K562 (cell line): ENCODE measurements around the gene PLXNB3. TPM values are rescaled to one million over a fixed set of nuclear protein-coding genes. Genes with fewer than 3 reads are reported as not detected.

Experiments
- ATAC-seq: fragments of 200-7000 bp; cut with Tn5 transposase; 3 replicates; pipeline ENCODE4 v1.9.1; 2020; ENCODE audit warnings: moderate library complexity
- BruUV-seq: library from RNA; stranded (reverse); fragments of 400-500 nt; replicated peaks from 2 replicates; lab custom pipeline; 2021; lab: Mats Ljungman, UMichigan
- CTCF ChIA-PET: fragments of 300-600 bp; formaldehyde crosslinking; extraction: SDS; loops from one replicate; lab custom pipeline; 2021; ENCODE audit warnings: low intra/inter-chr PET ratio; lab: Yijun Ruan, JAX
- POLR2A ChIA-PET: fragments of 300-600, 350-650 bp; sonication (Branson Sonifier 250); formaldehyde crosslinking; extraction: SDS; loops from one replicate; lab custom pipeline; 2021; ENCODE audit warnings: antibody characterized with exemption, inconsistent platforms; lab: Yijun Ruan, JAX
- DNase-seq, 4 experiments: peaks; one replicate each; pipeline versions ENCODE4 v3.0.0 to v3.0.0-alpha.2; 2011 to 2018; ENCODE audit warnings: low spot score in 3 of 4, mixed read lengths in 3 of 4; ENCODE audit errors: extremely low read depth in 1 of 4
- FAIRE-seq: peaks from 2 replicates; lab custom pipeline; 2011; peaks lifted over from hg19 to GRCh38; lab: Jason Lieb, UNC
- H2AFZ ChIP-seq: 2 replicates; pipeline ENCODE4 v1.6.0; 2011; ENCODE audit warnings: low read depth, low read length, control low read depth, inconsistent platforms
- H3K27ac ChIP-seq: fragments of 200-600 bp; 3 replicates; pipeline ENCODE4 v1.8.0; 2011; ENCODE audit warnings: low read depth, mild to moderate bottlenecking, control low read depth, inconsistent platforms, low read length, moderate library complexity, mixed read lengths; ENCODE audit errors: extremely low read depth
- H3K27me3 ChIP-seq, 2 experiments: fragments of 300-600 bp in 1 of 2; 2 replicates in 1 of 2; 3 replicates in 1 of 2; pipeline versions ENCODE4 v1.6.0 to v1.8.0; 2011; ENCODE audit warnings: inconsistent platforms in 2 of 2, low read length in 2 of 2, mild to moderate bottlenecking in 1 of 2, mixed read lengths in 1 of 2, moderate library complexity in 1 of 2; ENCODE audit not compliant: control insufficient read depth in 2 of 2, insufficient read depth in 2 of 2
- H3K36me3 ChIP-seq: fragments of 300-600 bp; 3 replicates; pipeline ENCODE4 v1.8.0; 2011; ENCODE audit warnings: mild to moderate bottlenecking, low read length, inconsistent platforms; ENCODE audit not compliant: control insufficient read depth, insufficient read depth
- H3K4me1 ChIP-seq, 2 experiments: fragments of 200-600 bp in 1 of 2; replicated peaks in 1 of 2; 2 replicates in 1 of 2; 3 replicates in 1 of 2; pipeline versions ENCODE4 v1.5.1 to v1.8.0; 2011; ENCODE audit warnings: inconsistent platforms in 2 of 2, low read length in 2 of 2, mild to moderate bottlenecking in 1 of 2, mixed read lengths in 1 of 2, moderate library complexity in 1 of 2; ENCODE audit not compliant: control insufficient read depth in 2 of 2, insufficient read depth in 2 of 2
- H3K4me2 ChIP-seq: 2 replicates; pipeline ENCODE4 v1.6.1; 2011; ENCODE audit warnings: low read length, control low read depth, inconsistent platforms, mixed read lengths; ENCODE audit not compliant: insufficient read depth
- H3K4me3 ChIP-seq: fragments of 200-600 bp; sonication (generic), shearing (Covaris generic); 2 replicates; pipeline ENCODE4 v1.5.1; 2016; ENCODE audit warnings: control low read depth, inconsistent platforms
- H3K79me2 ChIP-seq: fragments of 200-600 bp; 3 replicates; pipeline ENCODE4 v1.8.0; 2011; ENCODE audit warnings: low read length, inconsistent platforms; ENCODE audit not compliant: control insufficient read depth, insufficient read depth
- H3K9ac ChIP-seq, 2 experiments: 2 replicates each; pipeline versions ENCODE4 v1.6.0 to v1.6.1; 2011; ENCODE audit warnings: low read depth in 2 of 2, low read length in 2 of 2, control low read depth in 1 of 2, inconsistent platforms in 1 of 2, mild to moderate bottlenecking in 1 of 2, mixed read lengths in 1 of 2; ENCODE audit not compliant: insufficient read depth in 1 of 2
- H3K9me1 ChIP-seq: one replicate; pipeline ENCODE4 v1.6.0; 2011; ENCODE audit warnings: inconsistent platforms, mild to moderate bottlenecking, low read length, moderate library complexity; ENCODE audit not compliant: control insufficient read depth, insufficient read depth
- H3K9me3 ChIP-seq: replicated peaks from 2 replicates; pipeline ENCODE4 v1.5.1; 2011; ENCODE audit warnings: low read depth, low read length, inconsistent platforms; ENCODE audit not compliant: control insufficient read depth, insufficient read depth
- H4K20me1 ChIP-seq: replicated peaks from 2 replicates; pipeline ENCODE4 v1.6.1; 2011; ENCODE audit warnings: low read length, inconsistent platforms, mixed read lengths; ENCODE audit not compliant: control insufficient read depth, insufficient read depth
- AFF4 ChIP-seq: sonication (generic); formaldehyde crosslinking; IDR thresholded peaks from 2 replicates; pipeline ENCODE4 v1.8.0; 2023; ENCODE audit warnings: mild to moderate bottlenecking, missing genetic modification reagents
- HMBOX1 ChIP-seq: sonication (generic); IDR thresholded peaks from 2 replicates; pipeline ENCODE4 v1.6.1; 2016
- HNRNPLL ChIP-seq: fragments of 200-400 bp; formaldehyde crosslinking; IDR thresholded peaks from 2 replicates; pipeline ENCODE4 v1.6.1; 2017; ENCODE audit warnings: low read length, low read depth, mild to moderate bottlenecking; ENCODE audit not compliant: poor library complexity, severe bottlenecking
- MCM5 ChIP-seq: fragments of 450-650 bp; IDR thresholded peaks from 2 replicates; pipeline ENCODE4 v1.6.1; 2016; ENCODE audit warnings: low read depth
- MCM7 ChIP-seq, 2 experiments: fragments of 450-650 bp; IDR thresholded peaks; 2 replicates each; pipeline ENCODE4 v1.6.1; 2016 to 2018
- NR1H2 ChIP-seq: sonication (generic); formaldehyde crosslinking; IDR thresholded peaks from 2 replicates; pipeline ENCODE4 v1.4.0; 2020; ENCODE audit warnings: mild to moderate bottlenecking, missing genetic modification reagents
- SIRT6 ChIP-seq: IDR thresholded peaks from one replicate; pipeline ENCODE4 v1.6.1; 2012; ENCODE audit warnings: low read depth, mild to moderate bottlenecking, control low read depth, inconsistent platforms, low read length, moderate library complexity
- WGBS: fragments of 100-300 bp; shearing (Covaris generic); methylation state at CpG from one replicate; pipeline ENCODE4 v1.1.6; 2016; ENCODE audit warnings: low coverage, mixed read lengths; ENCODE audit not compliant: insufficient coverage; ENCODE audit errors: missing lambda C conversion rate; 5-methylcytosine and 5-hydroxymethylcytosine counted together
- in situ Hi-C: fragments of 300-500 bp; cut with MboI; formaldehyde crosslinking; loops from 4 replicates; pipeline ENCODE4 v1.15.0; 2018; ENCODE audit warnings: inconsistent platforms, mixed read lengths
- intact Hi-C: fragments of 100-400 bp; cut with micrococcal nuclease; formaldehyde crosslinking; loops from 2 replicates; pipeline ENCODE4 v1.14.2; 2022
- polyA plus RNA-seq, 8 experiments: library from polyadenylated mRNA; depleted of rRNA in 4 of 8; stranded (reverse) in 5 of 8; unstranded in 3 of 8; fragments of >200 nt; fragmentation: Nextera tagmentation in 2 of 8; fragmentation: Illumina TruSeq in 1 of 8; extraction: Ambion mirVana in 2 of 8; extraction: Trizol in 1 of 8; gene quantifications; 2 replicates each; pipeline versions ENCODE4 v1.2.1 to v1.2.3, GENCODE V29; 2011 to 2014; ENCODE audit warnings: inconsistent platforms in 1 of 8, missing spikeins in 1 of 8
- total RNA-seq, 7 experiments: library from RNA; depleted of rRNA in 6 of 7; stranded (reverse); fragments of >200 nt in 6 of 7; fragmentation: Illumina TruSeq in 2 of 7; extraction: Trizol in 2 of 7; gene quantifications; 2 replicates each; pipeline versions ENCODE4 v1.2.1 to v1.2.3, GENCODE V29; 2011 to 2021; ENCODE audit warnings: low replicate concordance in 1 of 7

The PLXNB3 gene
- total and polyA plus RNA-seq, 9 of the 15 experiments (the other 6 are each of a cell fraction or from before 2014, with no cell fraction given) = 0.22 to 2.0 (median 1.4) TPM; not detected in 2

GRCh38 chrX:153714256-153714655 is 49.8 kb upstream of the PLXNB3 start:
- Histone ChIP-seq H4K20me1 (no peaks in the 10 kb centered on the region), H3K4me2 (no peak overlapping the region), H3K9me1 (peaks cover 3% of the 10 kb centered on the region), H3K36me3 (peaks cover 80% of the 10 kb centered on the region; the same call in 2 of the 3 replicates), H3K9ac (no peak overlapping the region), H2AFZ (no peak overlapping the region), H3K4me3 (no peak overlapping the region), H3K79me2 (peaks cover 14% of the 10 kb centered on the region; the same call in 2 of the 3 replicates), H3K4me1 (peaks cover 0 to 6% of the 10 kb centered on the region in 2 experiments; a peak in 2 of 5 replicates), H3K27me3 (no peaks in the 10 kb centered on the region), H3K27ac (no peak overlapping the region), H3K9me3 (no peaks in the 10 kb centered on the region)
- intact Hi-C loops (no loop called here), in situ Hi-C loops (no loop called here)
- WGBS = 51% methylated on average over 3 of the region's 3 CpGs
- ATAC-seq = no peak
- TF ChIP-seq AFF4 (CRISPR knock-in tag) = no peak
- no peak for TF ChIP-seq MCM5
- no peak for TF ChIP-seq SIRT6
- no peak for TF ChIP-seq HNRNPLL
- peak; percentile 57; the same call in 1 of the 2 replicates for TF ChIP-seq HMBOX1
- TF ChIP-seq MCM7 (IDR thresholded peaks at IDR 0.05) = no peak
- TF ChIP-seq NR1H2 = no peak
- no peak for FAIRE-seq
- POLR2A ChIA-PET = interaction anchor here (0.6 to 1.1 kb wide), 4 partner anchors 12 to 215 kb away, joined by 3 read pairs; no protein-coding TSS in a partner anchor
- CTCF ChIA-PET = interaction anchor here (0.7 kb wide), 1 partner anchor 239 kb away, joined by 3 read pairs; no protein-coding TSS in a partner anchor
- no peak for DNase-seq
- BruUV-seq = no TSS peak
